K562 (cell line): ENCODE results near the gene RPS19. TPM values are rescaled to one million over a fixed set of nuclear protein-coding genes. Genes with fewer than 3 reads are reported as not detected.

Experiments
- ATAC-seq: fragments of 200-7000 bp; cut with Tn5 transposase; 3 replicates; pipeline ENCODE4 v1.9.1; 2020; ENCODE audit warnings: moderate library complexity
- BruUV-seq: library from RNA; stranded (reverse); fragments of 400-500 nt; replicated peaks from 2 replicates; lab custom pipeline; 2021; lab: Mats Ljungman, UMichigan
- CTCF ChIA-PET: fragments of 300-600 bp; formaldehyde crosslinking; extraction: SDS; loops from one replicate; lab custom pipeline; 2021; ENCODE audit warnings: low intra/inter-chr PET ratio; lab: Yijun Ruan, JAX
- POLR2A ChIA-PET: fragments of 300-600, 350-650 bp; sonication (Branson Sonifier 250); formaldehyde crosslinking; extraction: SDS; loops from one replicate; lab custom pipeline; 2021; ENCODE audit warnings: antibody characterized with exemption, inconsistent platforms; lab: Yijun Ruan, JAX
- DNase-seq, 4 experiments: peaks; one replicate each; pipeline versions ENCODE4 v3.0.0 to v3.0.0-alpha.2; 2011 to 2018; ENCODE audit warnings: low spot score in 3 of 4, mixed read lengths in 3 of 4; ENCODE audit errors: extremely low read depth in 1 of 4
- FAIRE-seq: peaks from 2 replicates; lab custom pipeline; 2011; peaks lifted over from hg19 to GRCh38; lab: Jason Lieb, UNC
- H2AFZ ChIP-seq: 2 replicates; pipeline ENCODE4 v1.6.0; 2011; ENCODE audit warnings: low read depth, low read length, control low read depth, inconsistent platforms
- H3K27ac ChIP-seq: fragments of 200-600 bp; 3 replicates; pipeline ENCODE4 v1.8.0; 2011; ENCODE audit warnings: low read depth, mild to moderate bottlenecking, control low read depth, inconsistent platforms, low read length, moderate library complexity, mixed read lengths; ENCODE audit errors: extremely low read depth
- H3K27me3 ChIP-seq, 2 experiments: fragments of 300-600 bp in 1 of 2; 2 replicates in 1 of 2; 3 replicates in 1 of 2; pipeline versions ENCODE4 v1.6.0 to v1.8.0; 2011; ENCODE audit warnings: inconsistent platforms in 2 of 2, low read length in 2 of 2, mild to moderate bottlenecking in 1 of 2, mixed read lengths in 1 of 2, moderate library complexity in 1 of 2; ENCODE audit not compliant: control insufficient read depth in 2 of 2, insufficient read depth in 2 of 2
- H3K36me3 ChIP-seq: fragments of 300-600 bp; 3 replicates; pipeline ENCODE4 v1.8.0; 2011; ENCODE audit warnings: mild to moderate bottlenecking, low read length, inconsistent platforms; ENCODE audit not compliant: control insufficient read depth, insufficient read depth
- H3K4me1 ChIP-seq, 2 experiments: fragments of 200-600 bp in 1 of 2; replicated peaks in 1 of 2; 2 replicates in 1 of 2; 3 replicates in 1 of 2; pipeline versions ENCODE4 v1.5.1 to v1.8.0; 2011; ENCODE audit warnings: inconsistent platforms in 2 of 2, low read length in 2 of 2, mild to moderate bottlenecking in 1 of 2, mixed read lengths in 1 of 2, moderate library complexity in 1 of 2; ENCODE audit not compliant: control insufficient read depth in 2 of 2, insufficient read depth in 2 of 2
- H3K4me2 ChIP-seq: 2 replicates; pipeline ENCODE4 v1.6.1; 2011; ENCODE audit warnings: low read length, control low read depth, inconsistent platforms, mixed read lengths; ENCODE audit not compliant: insufficient read depth
- H3K4me3 ChIP-seq: fragments of 200-600 bp; sonication (generic), shearing (Covaris generic); 2 replicates; pipeline ENCODE4 v1.5.1; 2016; ENCODE audit warnings: control low read depth, inconsistent platforms
- H3K79me2 ChIP-seq: fragments of 200-600 bp; 3 replicates; pipeline ENCODE4 v1.8.0; 2011; ENCODE audit warnings: low read length, inconsistent platforms; ENCODE audit not compliant: control insufficient read depth, insufficient read depth
- H3K9ac ChIP-seq, 2 experiments: 2 replicates each; pipeline versions ENCODE4 v1.6.0 to v1.6.1; 2011; ENCODE audit warnings: low read depth in 2 of 2, low read length in 2 of 2, control low read depth in 1 of 2, inconsistent platforms in 1 of 2, mild to moderate bottlenecking in 1 of 2, mixed read lengths in 1 of 2; ENCODE audit not compliant: insufficient read depth in 1 of 2
- H3K9me1 ChIP-seq: one replicate; pipeline ENCODE4 v1.6.0; 2011; ENCODE audit warnings: inconsistent platforms, mild to moderate bottlenecking, low read length, moderate library complexity; ENCODE audit not compliant: control insufficient read depth, insufficient read depth
- H3K9me3 ChIP-seq: replicated peaks from 2 replicates; pipeline ENCODE4 v1.5.1; 2011; ENCODE audit warnings: low read depth, low read length, inconsistent platforms; ENCODE audit not compliant: control insufficient read depth, insufficient read depth
- H4K20me1 ChIP-seq: replicated peaks from 2 replicates; pipeline ENCODE4 v1.6.1; 2011; ENCODE audit warnings: low read length, inconsistent platforms, mixed read lengths; ENCODE audit not compliant: control insufficient read depth, insufficient read depth
- CEBPZ ChIP-seq: fragments of 150-350 bp; IDR thresholded peaks from 2 replicates; pipeline ENCODE4 v1.6.1; 2014; ENCODE audit warnings: low read depth, mild to moderate bottlenecking, low read length, borderline replicate concordance
- CHD1 ChIP-seq: fragments of 200-600 bp; sonication (generic); IDR thresholded peaks from one replicate; pipeline ENCODE4 v1.6.1; 2012; ENCODE audit warnings: mild to moderate bottlenecking, moderate library complexity, low read length, inconsistent platforms
- CHD2 ChIP-seq: IDR thresholded peaks from 2 replicates; pipeline ENCODE4 v1.6.1; 2011; ENCODE audit warnings: low read depth, low read length
- CREM ChIP-seq: IDR thresholded peaks from 2 replicates; pipeline ENCODE4 v1.6.1; 2014; ENCODE audit warnings: antibody characterized with exemption, low read depth
- IFI16 ChIP-seq: fragments of 250-450 bp; sonication (Bioruptor Pico); IDR thresholded peaks from 2 replicates; pipeline ENCODE4 v2.1.2; 2022; ENCODE audit warnings: mild to moderate bottlenecking, inconsistent platforms
- KAT8 ChIP-seq: fragments of 450-650 bp; IDR thresholded peaks from 2 replicates; pipeline ENCODE4 v1.6.1; 2016; ENCODE audit warnings: low read depth, mild to moderate bottlenecking
- KDM5B ChIP-seq: fragments of 200-600 bp; sonication (generic); IDR thresholded peaks from 2 replicates; pipeline ENCODE4 v1.6.1; 2012; ENCODE audit warnings: low read depth, mild to moderate bottlenecking, moderate library complexity, low read length, control low read depth, inconsistent platforms; ENCODE audit not compliant: insufficient replicate concordance
- POLR2A ChIP-seq: fragments of 450-650 bp; conservative IDR thresholded peaks from 2 replicates; pipeline ENCODE4 v1.6.1; 2016
- POLR2AphosphoS2 ChIP-seq: IDR thresholded peaks from 2 replicates; pipeline ENCODE4 v1.6.1; 2012; ENCODE audit warnings: low read length, improper control_type of control experiment
- RB1 ChIP-seq: fragments of 450-650 bp; IDR thresholded peaks from 2 replicates; pipeline ENCODE4 v1.6.1; 2017; ENCODE audit warnings: low read depth, mild to moderate bottlenecking
- SUPT5H ChIP-seq: fragments of 450-650 bp; IDR thresholded peaks from 2 replicates; pipeline ENCODE4 v1.6.1; 2016
- ZNF586 ChIP-seq: fragments of 450-650 bp; formaldehyde crosslinking; conservative IDR thresholded peaks from 2 replicates; pipeline ENCODE4 v1.4.0; 2020; ENCODE audit warnings: mild to moderate bottlenecking, moderate library complexity
- WGBS: fragments of 100-300 bp; shearing (Covaris generic); methylation state at CpG from one replicate; pipeline ENCODE4 v1.1.6; 2016; ENCODE audit warnings: low coverage, mixed read lengths; ENCODE audit not compliant: insufficient coverage; ENCODE audit errors: missing lambda C conversion rate; 5-methylcytosine and 5-hydroxymethylcytosine counted together
- in situ Hi-C: fragments of 300-500 bp; cut with MboI; formaldehyde crosslinking; loops from 4 replicates; pipeline ENCODE4 v1.15.0; 2018; ENCODE audit warnings: inconsistent platforms, mixed read lengths
- intact Hi-C: fragments of 100-400 bp; cut with micrococcal nuclease; formaldehyde crosslinking; loops from 2 replicates; pipeline ENCODE4 v1.14.2; 2022
- polyA plus RNA-seq, 8 experiments: library from polyadenylated mRNA; depleted of rRNA in 4 of 8; stranded (reverse) in 5 of 8; unstranded in 3 of 8; fragments of >200 nt; fragmentation: Nextera tagmentation in 2 of 8; fragmentation: Illumina TruSeq in 1 of 8; extraction: Ambion mirVana in 2 of 8; extraction: Trizol in 1 of 8; gene quantifications; 2 replicates each; pipeline versions ENCODE4 v1.2.1 to v1.2.3, GENCODE V29; 2011 to 2014; ENCODE audit warnings: inconsistent platforms in 1 of 8, missing spikeins in 1 of 8
- total RNA-seq, 7 experiments: library from RNA; depleted of rRNA in 6 of 7; stranded (reverse); fragments of >200 nt in 6 of 7; fragmentation: Illumina TruSeq in 2 of 7; extraction: Trizol in 2 of 7; gene quantifications; 2 replicates each; pipeline versions ENCODE4 v1.2.1 to v1.2.3, GENCODE V29; 2011 to 2021; ENCODE audit warnings: low replicate concordance in 1 of 7
- TF ChIP-seq, protein P1 (sequence below): conservative IDR thresholded peaks from 2 replicates; pipeline ENCODE4 v1.6.1; 2011; ENCODE audit warnings: low read depth, mild to moderate bottlenecking, low read length; ENCODE audit not compliant: control insufficient read depth

Gene RPS19
- total and polyA plus RNA-seq, 9 of the 15 experiments (the other 6 are each of a cell fraction or from before 2014, with no cell fraction given) = 1,964 to 3,408 (median 2,747) TPM

DNA sequence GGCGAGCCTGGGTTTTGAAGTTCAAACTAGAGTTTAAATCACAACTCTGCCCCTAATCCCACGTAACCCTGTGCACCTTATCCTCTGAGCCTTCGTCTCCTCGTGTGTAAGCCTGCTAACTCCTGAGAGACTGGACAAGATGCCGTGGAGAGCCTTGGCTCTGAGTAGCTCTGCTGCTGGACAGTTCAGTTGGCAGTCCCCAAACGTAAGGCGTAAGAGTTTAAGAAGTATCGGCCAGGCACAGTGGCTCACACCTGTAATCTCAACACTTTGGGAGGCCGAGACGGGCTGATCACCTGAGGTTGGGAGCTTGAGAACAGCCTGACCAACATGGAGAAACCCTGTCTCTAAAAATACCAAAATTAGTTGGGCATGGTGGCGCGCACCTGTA lies 12.3 kb downstream of the RPS19 start:
- ChIA-PET POLR2A (interaction anchor here (1.4 to 6.2 kb wide), 4 partner anchors 9 to 86 kb away, joined by 3 to 54 read pairs (median 20); partner anchors contain the start of genes RABAC1 and RPS19), CTCF (interaction anchor here (1.0 to 5.4 kb wide), 3 partner anchors 79 to 163 kb away, joined by 5 to 35 read pairs (median 18); no protein-coding TSS in a partner anchor)
- H3K79me2 ChIP-seq = peaks cover 13% of the 10 kb centered on the region
- TF ChIP-seq ZNF586 = no peak
- peak; percentile 8 for TF ChIP-seq KDM5B
- TF ChIP-seq CHD2 = 0 out of 2 replicates have a peak, but pooled peaks have one; percentile 13
- TF ChIP-seq CREM = 0 out of 2 replicates have a peak, but pooled peaks have one; percentile 5
- TF ChIP-seq CHD1 = no peak
- no peak for TF ChIP-seq RB1
- TF ChIP-seq SUPT5H = peak; percentile 10
- TF ChIP-seq CEBPZ = no peak
- TF ChIP-seq KAT8 = no peak
- TF ChIP-seq POLR2AphosphoS2 = 0 out of 2 replicates have a peak, but pooled peaks have one; percentile 17
- no peak for TF ChIP-seq IFI16 (CRISPR knock-in tag)
- TF ChIP-seq, protein P1, sequence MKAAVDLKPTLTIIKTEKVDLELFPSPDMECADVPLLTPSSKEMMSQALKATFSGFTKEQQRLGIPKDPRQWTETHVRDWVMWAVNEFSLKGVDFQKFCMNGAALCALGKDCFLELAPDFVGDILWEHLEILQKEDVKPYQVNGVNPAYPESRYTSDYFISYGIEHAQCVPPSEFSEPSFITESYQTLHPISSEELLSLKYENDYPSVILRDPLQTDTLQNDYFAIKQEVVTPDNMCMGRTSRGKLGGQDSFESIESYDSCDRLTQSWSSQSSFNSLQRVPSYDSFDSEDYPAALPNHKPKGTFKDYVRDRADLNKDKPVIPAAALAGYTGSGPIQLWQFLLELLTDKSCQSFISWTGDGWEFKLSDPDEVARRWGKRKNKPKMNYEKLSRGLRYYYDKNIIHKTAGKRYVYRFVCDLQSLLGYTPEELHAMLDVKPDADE = 0 out of 2 replicates have a peak, but pooled peaks have one; percentile 10
- peak; percentile 69 for TF ChIP-seq POLR2A
- no peak overlapping the region for H3K9ac ChIP-seq
- no peaks in the 10 kb centered on the region for H3K9me1 ChIP-seq
- no TSS peak for BruUV-seq
- peaks cover 40% of the 10 kb centered on the region for H4K20me1 ChIP-seq
- 52% methylated on average over 12 of the region's 12 CpGs for WGBS
- H3K9me3 ChIP-seq = no peaks in the 10 kb centered on the region
- H3K4me1 ChIP-seq = peaks cover 13 to 33% of the 10 kb centered on the region in 2 experiments
- FAIRE-seq = peak; percentile 76
- in situ Hi-C loops (loop anchor here (5.0 kb wide), 1 partner anchor 75 kb away; no protein-coding TSS in a partner anchor), intact Hi-C loops (loop anchor here (2.0 kb wide), 1 partner anchor 86 kb away; the partner anchor contains the start of gene RABAC1)
- peak overlapping the region; percentile 40; the same call in 1 of the 3 replicates for H3K27ac ChIP-seq
- no peak overlapping the region for H3K4me2 ChIP-seq
- no peaks in the 10 kb centered on the region for H3K27me3 ChIP-seq
- H3K4me3 ChIP-seq = no peak overlapping the region
- peaks cover 44% of the 10 kb centered on the region; the same call in 2 of the 3 replicates for H3K36me3 ChIP-seq
- DNase-seq = peak in 1 of 4 experiments; percentile 39
- peak; percentile 31 for ATAC-seq
- H2AFZ ChIP-seq = no peak overlapping the region
